ENCODE data around the gene MYO1B.

DNA sequence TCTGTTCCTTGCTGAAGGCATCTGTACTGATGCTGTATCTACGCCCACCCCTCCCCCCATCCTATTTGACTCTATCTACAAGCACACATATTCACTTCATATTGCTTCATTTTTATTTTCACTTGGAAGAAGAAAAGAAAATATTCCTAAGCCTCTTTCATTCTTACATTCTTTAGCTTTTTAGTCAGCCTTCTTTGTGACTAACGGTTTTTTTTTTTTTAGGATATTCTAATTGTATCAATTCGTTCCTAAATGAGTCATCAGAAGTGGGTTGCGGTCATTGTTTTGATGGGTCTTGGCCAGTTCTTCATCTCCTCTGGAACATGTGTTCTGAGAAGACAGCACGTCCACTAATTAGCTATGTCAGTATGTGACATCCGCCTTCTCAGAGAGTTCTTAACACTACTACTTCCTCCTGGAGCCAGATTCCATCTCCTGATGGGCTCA lies 88.7 kb downstream of the MYO1B start:
- TF ChIP-seq, protein P1, sequence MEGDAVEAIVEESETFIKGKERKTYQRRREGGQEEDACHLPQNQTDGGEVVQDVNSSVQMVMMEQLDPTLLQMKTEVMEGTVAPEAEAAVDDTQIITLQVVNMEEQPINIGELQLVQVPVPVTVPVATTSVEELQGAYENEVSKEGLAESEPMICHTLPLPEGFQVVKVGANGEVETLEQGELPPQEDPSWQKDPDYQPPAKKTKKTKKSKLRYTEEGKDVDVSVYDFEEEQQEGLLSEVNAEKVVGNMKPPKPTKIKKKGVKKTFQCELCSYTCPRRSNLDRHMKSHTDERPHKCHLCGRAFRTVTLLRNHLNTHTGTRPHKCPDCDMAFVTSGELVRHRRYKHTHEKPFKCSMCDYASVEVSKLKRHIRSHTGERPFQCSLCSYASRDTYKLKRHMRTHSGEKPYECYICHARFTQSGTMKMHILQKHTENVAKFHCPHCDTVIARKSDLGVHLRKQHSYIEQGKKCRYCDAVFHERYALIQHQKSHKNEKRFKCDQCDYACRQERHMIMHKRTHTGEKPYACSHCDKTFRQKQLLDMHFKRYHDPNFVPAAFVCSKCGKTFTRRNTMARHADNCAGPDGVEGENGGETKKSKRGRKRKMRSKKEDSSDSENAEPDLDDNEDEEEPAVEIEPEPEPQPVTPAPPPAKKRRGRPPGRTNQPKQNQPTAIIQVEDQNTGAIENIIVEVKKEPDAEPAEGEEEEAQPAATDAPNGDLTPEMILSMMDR (optimal IDR thresholded peaks at IDR 0.05 in 1 of 3, IDR thresholded peaks at IDR 0.05 in 1 of 3, conservative IDR thresholded peaks at IDR 0.05 in 1 of 3; ENCODE audit: extremely low read depth in 1 of 3, insufficient read depth in 2 of 3, low read length in 3 of 3) = no peak
- no peak for TF ChIP-seq EZH2 (IDR thresholded peaks at IDR 0.05; ENCODE audit: low read length)
